GM19328 (cell line): ENCODE data around the gene KMT2C.
"Not testable (repeated sequence)": the region's sequence is repeated elsewhere in the genome, so short reads cannot be mapped to it uniquely, and the experiment has no call there.

Experiments
- ATAC-seq: cut with Tn5 transposase; IDR thresholded peaks from one replicate; pipeline ENCODE4 v1.9.1; 2021; ENCODE audit warnings: mild to moderate bottlenecking, moderate library complexity; ENCODE audit not compliant: unreplicated experiment

KMT2C gene

GRCh38 chr7:152435384-152436110, at the start of gene KMT2C:
TSS of gene KMT2C (minus strand) at chr7:152436003. CDS start at chr7:152435786, 217 bp downstream.
- ATAC-seq: peak; percentile 18

GRCh38 chr7:152481082-152481481, 45.3 kb upstream of the KMT2C start:
- no peak for ATAC-seq

DNA sequence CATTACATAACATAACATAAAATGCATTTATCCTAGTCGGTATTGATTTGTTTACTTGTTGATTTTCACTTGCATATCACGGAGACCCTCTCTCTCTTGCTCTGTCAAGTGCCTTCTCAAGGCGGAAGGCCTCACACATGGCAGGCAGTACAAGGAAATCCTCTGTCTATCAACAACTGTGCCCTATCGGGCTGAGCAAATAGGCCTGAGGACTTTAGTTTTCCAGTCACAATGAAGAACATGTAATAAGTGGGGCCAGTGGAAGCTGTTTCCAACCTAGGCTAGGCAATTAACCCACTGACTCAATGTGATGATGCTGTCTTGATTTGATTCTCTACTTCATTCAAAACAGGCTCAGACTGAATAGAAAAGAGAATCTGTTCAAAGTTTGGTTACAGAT, 44.9 kb upstream of the KMT2C start:
- no peak for ATAC-seq

- no peak for ATAC-seq
These were observed 43.8 kb upstream of the KMT2C start for GRCh38 chr7:152479595-152479994.

DNA sequence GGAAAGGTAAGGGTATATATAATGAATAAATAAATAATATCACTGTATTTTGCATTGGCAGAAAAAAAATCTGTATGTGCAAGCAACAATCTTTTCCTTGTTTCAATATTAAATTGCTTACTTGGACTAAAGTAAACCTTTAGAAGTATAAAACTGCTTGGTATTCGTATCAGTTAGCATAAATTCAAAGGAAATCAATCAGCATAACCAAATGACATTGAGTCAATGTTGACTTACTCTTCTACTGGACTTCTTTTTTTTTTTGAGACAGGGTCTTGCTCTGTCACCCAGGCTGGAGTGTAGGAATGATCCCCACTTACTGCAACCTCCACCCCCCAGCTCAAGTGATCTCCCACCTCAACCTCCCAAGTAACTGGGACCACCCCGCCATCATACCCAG, 42.3 kb upstream of the KMT2C start:
- ATAC-seq: no peak

GRCh38 chr7:152477079-152477478, 41.3 kb upstream of the KMT2C start:
- ATAC-seq: no peak

DNA sequence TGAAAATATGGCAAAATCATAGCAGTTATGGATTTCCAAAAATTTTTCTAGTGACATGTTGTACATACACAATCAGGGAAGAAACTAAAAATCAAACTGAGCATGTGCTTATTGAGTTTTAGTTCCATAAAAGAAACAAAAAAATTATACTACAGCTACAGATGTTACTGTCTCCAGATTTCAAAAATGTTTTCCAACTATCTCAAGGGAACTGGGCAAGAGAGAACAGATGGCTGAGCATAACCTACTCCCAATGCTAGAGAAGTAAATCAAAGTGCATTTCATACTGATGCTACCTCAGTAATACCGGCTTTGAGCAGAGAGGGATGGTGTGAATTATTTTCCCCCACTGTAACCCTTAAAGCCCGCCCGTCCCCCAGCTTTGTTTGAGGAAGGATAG, 40.7 kb upstream of the KMT2C start:
- ATAC-seq: no peak

- not testable (repeated sequence) for ATAC-seq
These were observed 35.3 kb upstream of the KMT2C start for GRCh38 chr7:152471023-152471620.

GRCh38 chr7:152470251-152471022, 34.6 kb upstream of the KMT2C start:
- ATAC-seq: not testable (repeated sequence)

GRCh38 chr7:152469576-152469975, 33.8 kb upstream of the KMT2C start:
- ATAC-seq: not testable (repeated sequence)

GRCh38 chr7:152467225-152467624, 31.4 kb upstream of the KMT2C start:
- no peak for ATAC-seq

DNA sequence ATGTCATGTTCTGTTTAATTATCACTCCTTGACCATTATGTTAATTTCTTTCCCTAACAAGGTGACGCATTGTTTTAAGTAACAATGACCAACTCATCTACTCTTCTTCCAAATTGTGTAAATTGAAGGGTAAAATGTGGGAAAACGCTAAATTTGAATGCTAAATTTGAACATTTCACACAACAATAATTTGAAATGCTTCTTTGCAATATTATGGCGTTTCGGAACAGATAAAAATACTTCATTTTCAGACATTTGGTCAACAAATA, 29.2 kb upstream of the KMT2C start:
- no peak for ATAC-seq

GRCh38 chr7:152464312-152465118, 28.7 kb upstream of the KMT2C start:
- peak; percentile 35 for ATAC-seq

- ATAC-seq: peak; percentile 86
These were observed 28.0 kb upstream of the KMT2C start for GRCh38 chr7:152463709-152464311.

GRCh38 chr7:152462995-152463708, 27.3 kb upstream of the KMT2C start:
- peak; percentile 12 for ATAC-seq

DNA sequence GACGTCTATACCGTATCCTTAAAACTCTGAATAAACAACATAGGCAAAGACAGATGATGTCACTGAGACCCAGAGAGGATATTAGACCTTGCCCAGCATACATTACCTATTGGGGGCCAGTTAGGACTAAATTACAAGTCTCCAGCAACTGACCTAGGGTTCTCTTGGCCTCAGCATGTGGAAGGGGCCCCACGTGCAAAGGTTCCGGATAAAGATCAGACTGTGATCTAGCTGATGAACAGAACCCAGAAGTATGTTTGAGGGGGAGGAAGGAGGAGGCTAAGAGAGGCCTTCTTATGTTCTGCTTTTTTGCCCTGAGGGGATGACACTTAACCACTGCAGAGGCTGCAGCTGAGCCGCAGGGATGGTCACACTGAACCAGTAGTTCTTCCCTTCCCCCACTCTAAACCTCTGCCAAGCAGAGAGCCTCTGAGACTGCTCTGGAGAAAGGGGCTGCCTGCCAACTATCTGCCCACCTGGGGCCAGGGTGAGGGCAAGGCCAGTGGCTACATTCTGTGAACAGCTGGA, 24.0 kb upstream of the KMT2C start:
- ATAC-seq: no peak

DNA sequence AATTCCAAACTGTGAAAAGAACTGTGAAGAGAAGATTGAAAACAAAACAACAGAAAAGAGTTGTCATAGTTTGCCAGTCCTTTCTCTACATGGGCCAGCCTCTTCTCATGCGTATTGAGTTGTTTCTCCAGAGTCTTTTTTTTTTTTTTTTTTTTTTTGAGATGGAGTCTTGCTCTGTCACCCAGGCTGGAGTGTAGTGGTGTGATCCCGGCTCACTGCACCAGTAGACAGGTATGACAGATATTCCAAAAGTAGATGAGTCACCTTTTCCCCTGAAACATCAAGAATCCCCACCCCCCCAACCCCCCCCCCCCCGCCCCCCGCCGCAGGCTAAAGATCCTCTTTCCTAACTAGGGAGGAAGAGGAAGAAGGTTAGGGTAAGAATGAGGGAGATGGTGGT, 15.6 kb upstream of the KMT2C start:
- ATAC-seq: no peak

DNA sequence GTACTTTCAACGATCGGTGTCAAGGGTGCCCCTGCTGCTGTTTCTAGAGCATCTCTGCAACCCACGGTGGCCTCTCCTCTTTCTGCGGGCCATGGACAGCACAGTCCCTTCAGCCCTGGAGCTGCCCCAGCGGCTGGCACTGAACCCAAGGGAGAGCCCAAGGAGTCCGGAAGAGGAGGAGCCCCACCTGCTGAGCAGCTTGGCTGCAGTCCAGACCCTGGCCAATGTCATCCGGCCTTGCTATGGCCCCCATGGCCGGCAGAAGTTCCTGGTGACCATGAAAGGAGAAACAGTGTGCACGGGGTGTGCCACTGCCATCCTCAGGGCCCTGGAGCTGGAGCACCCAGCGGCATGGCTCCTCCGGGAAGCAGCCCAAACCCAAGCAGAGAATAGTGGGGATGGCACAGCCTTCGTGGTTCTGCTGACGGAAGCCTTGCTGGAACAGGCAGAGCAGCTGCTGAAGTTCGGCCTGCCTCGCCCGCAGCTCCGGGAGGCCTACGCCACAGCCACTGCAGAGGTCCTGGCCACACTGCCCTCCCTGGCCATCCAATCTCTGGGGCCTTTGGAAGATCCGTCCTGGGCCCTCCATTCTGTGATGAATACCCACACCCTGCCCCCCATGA, 9.7 kb upstream of the KMT2C start:
- not testable (repeated sequence) for ATAC-seq

DNA sequence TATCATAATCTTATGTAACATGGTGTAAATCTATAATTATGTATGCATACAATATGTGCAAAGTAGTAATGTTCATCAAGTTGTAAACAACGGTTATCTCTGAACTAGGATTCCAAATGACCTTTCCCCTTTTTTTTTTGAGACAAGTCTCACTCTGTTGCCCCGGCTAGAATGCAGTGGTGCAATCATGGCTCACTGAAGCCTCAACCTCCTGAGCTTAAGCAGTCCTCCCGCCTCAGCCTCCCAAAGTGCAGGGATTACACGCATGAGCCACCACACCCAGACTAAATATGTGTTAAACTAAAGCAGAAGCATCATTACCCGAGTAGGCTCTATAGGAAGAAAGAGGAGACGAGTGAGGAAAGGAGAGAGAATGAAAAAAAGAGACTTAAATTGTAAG, 7.8 kb upstream of the KMT2C start:
- ATAC-seq: no peak
